ENCODE data around the gene SIT1.

GRCh38 chr9:35687306-35687705 lies 36.6 kb upstream of the SIT1 start:
- TF ChIP-seq CTCF (IDR thresholded peaks at IDR 0.05), result no peak
- no peak for TF ChIP-seq REST (IDR thresholded peaks at IDR 0.05; ENCODE audit: insufficient read depth in 1 of 2, low read depth in 2 of 2, low read length in 1 of 2)
- no peak for TF ChIP-seq TCF7L2 (IDR thresholded peaks at IDR 0.05; ENCODE audit: low read depth, low read length)
- TF ChIP-seq POLR2AphosphoS5 (IDR thresholded peaks at IDR 0.05; ENCODE audit: low read depth, low read length), result no peak; the same call in 1 of the 2 replicates

All from Panc1 (cell line).